Activated CD8-positive, alpha-beta memory T cell treated with anti-CD3 and anti-CD28 coated beads, Interleukin-2, amount 50 U/mL, for 4 hours (primary cell): ENCODE measurements around the gene ERBB4.
"Not testable (repeated sequence)": the region's sequence is repeated elsewhere in the genome, so short reads cannot be mapped to it uniquely, and the experiment has no call there.

Source experiments
- DNase-seq: peaks from one replicate; pipeline ENCODE4 v3.0.0-alpha.2; 2020

Gene ERBB4

GRCh38 chr2:212526059-212526458, 12.5 kb downstream of the ERBB4 start:
- no peak for DNase-seq

GRCh38 chr2:212523756-212524155, 14.8 kb downstream of the ERBB4 start:
- no peak for DNase-seq

- no peak for DNase-seq
These were observed 18.3 kb downstream of the ERBB4 start for GRCh38 chr2:212520340-212520739.

GRCh38 chr2:212517693-212518092, 20.9 kb downstream of the ERBB4 start:
- DNase-seq = no peak

- no peak for DNase-seq
These were observed 33.0 kb downstream of the ERBB4 start for GRCh38 chr2:212505586-212505985.

DNA sequence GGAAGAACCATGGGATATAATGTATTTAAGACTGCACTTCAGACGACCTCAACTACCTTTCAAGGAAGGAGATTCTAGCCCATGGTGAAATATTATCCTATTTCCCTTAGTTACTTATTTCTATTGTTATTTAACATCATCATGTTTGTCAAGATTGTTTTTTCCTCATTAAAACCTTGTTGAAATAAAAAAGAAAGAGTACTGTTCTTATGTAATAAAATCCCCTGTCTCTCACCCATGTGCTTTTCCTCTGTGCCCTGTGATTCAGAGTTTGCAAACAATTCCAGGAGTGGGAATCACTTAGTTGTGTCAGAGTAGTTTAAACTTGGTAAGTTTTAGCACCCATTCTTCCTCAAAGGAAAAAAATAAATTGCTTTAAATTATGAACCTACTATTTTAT, 43.6 kb downstream of the ERBB4 start:
- no peak for DNase-seq

- no peak for DNase-seq
These were observed 44.1 kb downstream of the ERBB4 start for GRCh38 chr2:212494418-212495020.

DNA sequence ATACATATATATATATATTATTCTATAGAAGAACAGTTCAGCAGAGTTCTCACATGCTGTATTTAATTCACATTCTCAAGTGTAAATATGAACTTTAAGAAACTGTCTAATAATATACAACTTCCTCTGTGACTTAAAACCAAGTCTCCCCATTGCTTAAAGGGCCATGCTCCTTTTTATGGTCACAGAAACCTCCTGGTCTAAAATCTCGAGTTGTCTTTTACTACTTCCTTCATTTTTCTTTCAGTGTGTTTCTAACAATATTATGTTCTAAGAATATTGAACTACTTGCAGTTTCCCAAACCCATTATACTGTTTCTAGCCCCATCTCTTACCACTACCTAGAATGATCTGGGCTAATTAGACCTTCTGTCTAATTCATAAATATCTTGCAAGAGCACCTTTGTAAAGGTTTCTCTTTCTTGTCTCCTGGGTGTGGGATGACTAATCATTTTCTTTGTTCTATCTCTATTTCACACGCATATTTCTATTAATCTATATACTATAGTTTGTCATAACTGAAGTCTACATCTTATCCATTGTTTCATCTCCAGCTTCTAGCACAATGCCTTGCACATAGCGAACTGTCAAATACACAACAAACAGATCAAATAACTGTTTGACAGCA, 48.8 kb downstream of the ERBB4 start:
- DNase-seq = no peak

DNA sequence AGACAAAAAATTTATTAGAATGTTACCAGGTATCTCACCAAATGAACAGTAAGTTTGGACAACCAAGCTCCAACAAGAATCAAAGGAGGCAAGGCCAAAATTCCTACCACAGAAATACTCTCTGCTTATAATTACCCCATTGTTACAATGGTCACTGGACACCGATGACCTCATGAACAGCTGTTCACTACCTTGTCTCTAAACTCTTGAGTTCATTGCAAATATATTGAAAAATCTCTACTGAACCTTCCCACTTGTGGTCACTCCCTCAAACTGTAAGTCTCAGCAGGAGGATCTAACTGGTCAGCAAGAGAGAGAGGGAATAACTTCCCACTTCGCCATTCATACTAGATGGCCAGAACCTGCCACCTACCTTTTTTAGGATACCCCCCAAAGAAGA, 50.0 kb downstream of the ERBB4 start:
- no peak for DNase-seq

DNA sequence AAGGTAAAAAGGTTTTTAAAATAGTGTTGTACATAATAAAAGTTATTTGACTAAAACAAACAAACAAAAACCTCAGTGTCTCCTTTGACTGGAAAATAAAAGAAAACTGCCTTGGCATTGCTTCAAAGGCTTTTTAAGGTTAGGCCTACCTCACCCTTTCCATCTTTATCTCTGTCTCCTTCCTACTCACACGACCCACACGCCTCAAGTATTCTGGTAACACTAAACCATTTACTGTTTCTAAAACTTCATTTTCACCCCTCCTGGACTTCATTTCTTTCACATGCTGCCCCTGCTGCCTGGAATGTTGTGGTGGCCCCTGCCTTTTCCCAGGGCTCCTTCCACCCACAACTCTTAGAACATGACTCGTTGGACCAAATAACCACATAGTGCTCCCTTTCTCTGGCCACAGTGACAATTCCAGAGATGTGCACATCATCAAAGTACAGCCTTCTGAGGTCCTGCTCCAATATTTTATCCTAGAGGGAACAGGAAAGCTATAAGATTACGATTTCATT, 54.0 kb downstream of the ERBB4 start:
- no peak for DNase-seq

GRCh38 chr2:212480447-212480846, 58.2 kb downstream of the ERBB4 start:
- DNase-seq = no peak

DNA sequence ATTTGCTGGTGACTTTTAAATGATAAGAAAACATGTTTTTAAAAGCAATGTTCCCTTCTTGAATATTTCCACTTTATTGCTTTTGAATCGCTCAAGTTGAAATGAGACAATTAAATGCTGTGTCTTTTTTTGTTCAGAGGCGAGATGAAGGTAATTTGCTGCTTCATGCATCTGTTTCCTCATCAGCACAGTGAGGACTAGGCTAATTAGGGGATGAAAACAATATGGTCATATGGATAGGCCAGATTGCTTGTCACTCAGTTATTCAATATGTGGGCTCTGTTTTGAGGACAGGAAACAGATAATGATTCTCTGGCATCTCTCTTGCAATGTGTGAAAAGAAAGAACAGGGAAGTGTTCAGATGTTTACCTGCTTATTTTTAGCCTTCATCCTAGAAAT, 61.0 kb downstream of the ERBB4 start:
- no peak for DNase-seq

- no peak for DNase-seq
These were observed 65.4 kb downstream of the ERBB4 start for GRCh38 chr2:212473211-212473610.

DNA sequence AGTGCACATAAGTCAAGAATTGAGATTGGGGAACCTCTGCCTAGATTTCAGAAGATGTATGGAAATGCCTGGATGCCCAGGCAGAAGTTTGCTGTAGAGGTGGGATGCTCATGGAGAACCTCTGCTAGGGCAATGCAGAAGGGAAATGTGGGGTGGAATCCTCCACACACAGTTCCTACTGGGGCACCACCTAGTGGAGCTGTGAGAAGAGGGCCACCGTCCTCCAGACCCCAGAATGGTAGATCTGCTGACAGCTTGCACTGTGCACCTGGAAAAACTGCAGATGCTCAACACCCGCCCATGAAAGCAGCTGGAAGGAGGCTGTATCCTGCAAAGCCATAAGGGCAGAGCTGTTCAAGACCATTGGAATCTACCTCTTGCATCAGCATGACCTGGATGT, 71.1 kb downstream of the ERBB4 start:
- not testable (repeated sequence) for DNase-seq

- no peak for DNase-seq
These were observed 73.1 kb downstream of the ERBB4 start for GRCh38 chr2:212465456-212465855.

GRCh38 chr2:212461708-212462107, 76.9 kb downstream of the ERBB4 start:
- DNase-seq = not testable (repeated sequence)

DNA sequence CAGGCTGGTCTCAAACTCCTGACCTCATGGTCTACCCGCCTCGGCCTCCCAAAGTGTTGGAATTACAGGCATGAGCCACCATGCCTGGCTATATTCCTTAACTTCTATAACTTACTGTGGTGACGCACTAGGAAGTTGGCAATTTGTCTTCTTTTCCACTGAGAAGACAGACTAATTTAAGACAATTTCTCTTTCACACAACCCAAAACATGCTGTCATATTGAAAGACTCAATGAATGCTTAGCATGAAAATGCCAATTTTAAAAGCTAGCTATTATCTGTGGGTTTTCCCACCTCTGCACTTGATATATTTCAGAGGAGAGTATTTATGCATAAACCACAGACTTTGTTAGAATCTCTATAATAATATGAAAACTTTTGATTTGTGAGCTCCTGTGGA, 84.5 kb downstream of the ERBB4 start:
- no peak for DNase-seq

GRCh38 chr2:212451786-212452231, 86.8 kb downstream of the ERBB4 start:
- no peak for DNase-seq

DNA sequence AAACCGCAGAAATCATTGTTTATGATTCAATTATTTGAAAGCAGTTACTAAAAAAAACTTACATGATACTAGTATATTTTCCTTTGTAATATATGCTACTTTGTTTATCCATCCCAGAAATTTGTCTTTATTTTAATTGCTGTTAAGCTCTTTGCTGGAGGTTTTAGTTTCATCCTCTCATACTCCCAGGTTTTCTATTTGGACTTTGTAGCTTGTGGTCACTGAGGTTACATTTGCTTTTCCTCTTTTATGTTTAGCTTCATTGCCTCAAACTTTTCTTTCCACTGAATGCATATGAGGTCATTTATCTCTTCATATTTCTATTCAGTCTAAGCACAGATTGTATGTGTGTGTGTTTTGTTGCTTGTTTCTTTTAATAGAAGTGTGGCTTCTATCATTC, 89.9 kb downstream of the ERBB4 start:
- DNase-seq = no peak

DNA sequence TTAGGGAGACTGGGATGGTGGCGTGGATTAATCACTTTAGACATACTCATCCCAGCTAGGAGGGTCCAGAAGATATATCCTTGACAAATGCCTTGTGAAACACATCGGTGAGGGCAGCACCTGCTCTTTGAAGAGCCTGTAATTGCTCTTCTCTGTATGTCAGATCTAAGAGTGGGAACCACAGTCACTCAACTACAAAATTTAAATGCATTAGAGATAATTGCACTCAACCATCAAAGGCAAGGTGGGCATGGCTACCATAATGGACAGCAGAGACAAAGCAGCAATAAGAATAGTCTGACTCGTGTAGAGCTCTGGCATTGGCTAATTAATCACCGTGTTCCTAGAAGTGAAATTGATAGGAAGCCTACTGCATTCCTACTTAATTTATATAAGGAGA, 96.8 kb downstream of the ERBB4 start:
- no peak for DNase-seq

DNA sequence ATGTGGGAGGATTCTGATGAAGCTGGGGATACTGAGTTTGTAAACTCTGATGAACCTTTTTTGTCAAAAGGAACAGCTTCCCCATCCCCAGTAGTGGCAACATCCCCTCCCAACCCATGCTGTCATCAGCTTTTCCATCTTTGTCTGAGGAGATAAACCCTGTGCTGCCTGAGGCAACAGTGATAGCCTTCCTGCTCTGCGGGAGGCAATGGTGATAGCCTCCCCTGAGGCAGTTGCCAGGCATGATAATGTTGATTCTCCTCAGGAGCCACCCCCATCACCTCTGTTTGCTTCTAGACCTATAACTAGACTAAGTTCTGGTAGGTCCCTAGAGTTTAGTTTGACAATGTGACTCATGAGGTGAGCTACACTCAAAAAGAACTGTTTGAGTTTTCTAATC, 97.5 kb downstream of the ERBB4 start:
- DNase-seq = no peak

DNA sequence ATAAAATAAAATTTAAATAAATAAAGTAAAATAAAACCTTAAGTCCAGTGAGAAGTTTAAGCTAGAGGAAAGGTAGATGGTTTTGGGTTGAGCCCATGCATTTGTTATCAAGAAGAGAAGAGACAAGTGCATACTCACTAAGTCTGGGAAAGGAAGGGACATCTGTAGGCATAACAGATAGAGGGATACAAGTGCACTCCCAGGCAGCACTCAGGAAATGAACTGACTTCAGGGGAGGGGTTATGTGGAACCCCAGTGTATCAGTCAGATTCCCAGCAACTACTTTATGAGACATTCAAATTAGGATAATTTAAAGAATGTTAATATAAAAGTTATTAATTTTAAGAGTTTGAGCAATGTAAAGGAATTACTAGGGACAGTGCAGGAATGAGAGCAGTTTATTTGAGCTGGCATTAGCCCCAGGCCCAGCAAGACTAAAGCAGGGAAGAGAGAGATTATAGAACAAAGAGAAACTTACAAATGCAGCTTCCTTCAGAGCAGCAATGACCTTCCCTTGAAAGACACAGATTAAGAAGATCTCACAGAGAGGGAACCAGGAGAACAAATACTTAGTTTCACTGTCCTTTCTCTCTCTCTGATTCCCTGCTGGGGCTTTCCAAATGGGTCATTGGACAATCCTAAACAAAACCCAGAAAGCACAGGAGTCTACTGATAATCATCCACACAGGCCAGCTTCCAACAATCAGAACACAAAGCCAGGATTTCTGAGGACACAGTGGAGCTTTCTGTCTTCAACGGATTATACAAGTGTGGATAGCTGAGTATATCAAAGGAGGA, 109.7 kb downstream of the ERBB4 start:
- no peak for DNase-seq

GRCh38 chr2:212427638-212428037, 111.0 kb downstream of the ERBB4 start:
- DNase-seq = no peak
